Tracheal epithelial cell (primary cell): Measurements from ENCODE around the gene HTATIP2. TPM values are rescaled to one million over a fixed set of nuclear protein-coding genes. Genes with fewer than 3 reads are reported as not detected.

ENCODE experiments used
- total RNA-seq: library from RNA; depleted of rRNA; stranded (reverse); fragments of >200 nt; gene quantifications from 2 replicates; pipeline ENCODE4 v1.2.1, GENCODE V29; 2014

Gene HTATIP2
- 70.8 and 72.9 TPM in 2 replicates for total RNA-seq

DNA sequence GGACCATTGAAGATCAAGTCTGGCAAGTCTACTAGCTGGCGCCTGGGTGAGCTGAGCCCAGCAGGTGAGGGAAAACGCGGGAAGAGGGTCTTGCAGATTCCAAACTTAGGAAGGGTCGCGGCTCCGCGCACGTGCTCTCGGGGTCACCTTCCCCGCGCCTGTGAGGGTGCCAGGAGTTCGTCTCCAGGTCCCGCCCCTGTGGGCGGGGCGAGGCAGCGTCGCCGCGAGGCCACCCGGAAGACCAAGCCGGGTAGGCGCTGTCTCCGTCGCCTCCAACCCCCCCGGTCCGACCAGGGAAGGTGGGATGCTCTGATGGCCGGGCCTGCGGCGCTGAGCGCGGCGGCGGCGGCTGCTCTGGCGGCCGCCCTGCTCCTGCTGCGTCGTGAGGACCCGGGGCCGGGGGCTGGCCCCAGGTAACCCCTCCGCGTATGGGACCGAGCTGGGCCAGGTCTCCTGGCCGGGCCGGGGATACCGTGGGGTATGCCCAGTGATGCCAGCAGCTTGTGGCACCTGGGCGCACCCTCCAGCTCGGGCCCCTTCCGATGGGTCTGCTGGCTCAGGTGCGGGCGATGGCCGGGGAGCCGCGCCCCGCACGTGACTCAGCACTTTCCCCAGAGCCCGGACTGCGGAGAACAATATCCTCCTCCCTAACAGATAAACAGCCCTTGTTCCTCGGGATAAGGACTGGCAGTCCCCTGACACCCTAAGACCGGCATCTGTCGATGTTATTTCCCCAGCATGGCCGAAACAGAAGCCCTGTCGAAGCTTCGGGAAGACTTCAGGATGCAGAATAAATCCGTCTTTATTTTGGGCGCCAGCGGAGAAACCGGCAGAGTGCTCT, at the start of gene HTATIP2:
Gene HTATIP2, plus strand, starts transcription at position 215 of the 841 bp plus-strand sequence. Its CDS starts 524 bp downstream, at position 739.

GRCh38 chr11:20387261-20388095, 24.0 kb downstream of the HTATIP2 start, which contains the start of gene PRMT3:
PRMT3 (plus strand) TSS chr11:20387716; CDS start chr11:20387747, 31 bp downstream.

Other genes starting within 250 kb of the HTATIP2 start
- not detected in 2 replicates for gene DBX1, start 203.2 kb upstream of the HTATIP2 start, total RNA-seq
- 22.4 and 32.2 TPM in 2 replicates for gene PRMT3, start 24.0 kb downstream of the HTATIP2 start, total RNA-seq
- not detected in 2 replicates for gene SLC6A5, start 235.9 kb downstream of the HTATIP2 start, total RNA-seq